Tibial nerve (tissue), 3 donors: ENCODE measurements around the gene SEPHS2.

ENCODE experiments used
- CTCF ChIP-seq, 5 experiments: fragments of 200-600 bp in 3 of 5; fragments of 450-650 bp in 2 of 5; sonication (generic) in 3 of 5; IDR thresholded peaks; one replicate each; pipeline ENCODE4 v1.5.1; 2016 to 2019; ENCODE audit warnings: antibody characterized with exemption in 5 of 5, mild to moderate bottlenecking in 3 of 5, moderate library complexity in 2 of 5
- POLR2A ChIP-seq, 2 donors: fragments of 450-650 bp; IDR thresholded peaks; one replicate each; pipeline ENCODE4 v1.6.1; 2017; ENCODE audit warnings: antibody characterized with exemption in 2 of 2, mild to moderate bottlenecking in 2 of 2, moderate library complexity in 2 of 2

- no peak for TF ChIP-seq CTCF (IDR thresholded peaks at IDR 0.05)
- TF ChIP-seq POLR2A (IDR thresholded peaks at IDR 0.05), result no peak
These were observed 28.8 kb downstream of the SEPHS2 start for GRCh38 chr16:30416624-30417528.
